Measurements from ENCODE around the gene OSBPL8.
"Not testable (repeated sequence)": the region's sequence is repeated elsewhere in the genome, so short reads cannot be mapped to it uniquely, and the experiment has no call there.

OSBPL8 gene

GRCh38 chr12:76529226-76529918, 30.2 kb downstream of the OSBPL8 start:
- no peak for DNase-seq (ENCODE audit: low read depth)

GRCh38 chr12:76523408-76523807, 36.2 kb downstream of the OSBPL8 start:
- DNase-seq (ENCODE audit: low read depth), result no peak

GRCh38 chr12:76520348-76520747, 39.2 kb downstream of the OSBPL8 start:
- no peak for DNase-seq (ENCODE audit: low read depth)

GRCh38 chr12:76519538-76519937, 40.0 kb downstream of the OSBPL8 start:
- peak; percentile 9 for DNase-seq (ENCODE audit: low read depth)

- no peak for DNase-seq (ENCODE audit: low read depth)
These were observed 40.9 kb downstream of the OSBPL8 start for GRCh38 chr12:76518699-76519098.

- no peak for DNase-seq (ENCODE audit: low read depth)
These were observed 44.3 kb downstream of the OSBPL8 start for GRCh38 chr12:76515271-76515670.

GRCh38 chr12:76511116-76511716, 48.4 kb downstream of the OSBPL8 start:
- DNase-seq (ENCODE audit: low read depth), result not testable (repeated sequence)

GRCh38 chr12:76508128-76508980, 51.2 kb downstream of the OSBPL8 start:
- no peak for DNase-seq (ENCODE audit: low read depth)

GRCh38 chr12:76506149-76506548, 53.4 kb downstream of the OSBPL8 start:
- DNase-seq (ENCODE audit: low read depth), result no peak

GRCh38 chr12:76505050-76505449, 54.5 kb downstream of the OSBPL8 start:
- DNase-seq (ENCODE audit: low read depth), result no peak

- no peak for DNase-seq (ENCODE audit: low read depth)
These were observed 55.0 kb downstream of the OSBPL8 start for GRCh38 chr12:76504606-76505005.

- no peak for DNase-seq (ENCODE audit: low read depth)
These were observed 55.6 kb downstream of the OSBPL8 start for GRCh38 chr12:76503957-76504356.

GRCh38 chr12:76501390-76501789, 58.2 kb downstream of the OSBPL8 start:
- DNase-seq (ENCODE audit: low read depth), result no peak

- not testable (repeated sequence) for DNase-seq (ENCODE audit: low read depth)
These were observed 60.4 kb downstream of the OSBPL8 start for GRCh38 chr12:76499136-76499535.

GRCh38 chr12:76495556-76495955, 64.0 kb downstream of the OSBPL8 start:
- DNase-seq (ENCODE audit: low read depth), result no peak

GRCh38 chr12:76491292-76491691, 68.3 kb downstream of the OSBPL8 start:
- DNase-seq (ENCODE audit: low read depth), result no peak

- no peak for DNase-seq (ENCODE audit: low read depth)
These were observed 68.8 kb downstream of the OSBPL8 start for GRCh38 chr12:76490763-76491162.

GRCh38 chr12:76489737-76490136, 69.8 kb downstream of the OSBPL8 start:
- peak; percentile 59 for DNase-seq (ENCODE audit: low read depth)

- DNase-seq (ENCODE audit: low read depth), result no peak
These were observed 73.6 kb downstream of the OSBPL8 start for GRCh38 chr12:76486011-76486410.

GRCh38 chr12:76480796-76481195, 78.8 kb downstream of the OSBPL8 start:
- DNase-seq (ENCODE audit: low read depth), result no peak

- no peak for DNase-seq (ENCODE audit: low read depth)
These were observed 81.5 kb downstream of the OSBPL8 start for GRCh38 chr12:76478045-76478444.

GRCh38 chr12:76472862-76473261, 86.7 kb downstream of the OSBPL8 start:
- not testable (repeated sequence) for DNase-seq (ENCODE audit: low read depth)

GRCh38 chr12:76471579-76471978, 88.0 kb downstream of the OSBPL8 start:
- peak; percentile 15 for DNase-seq (ENCODE audit: low read depth)
